Measurements from ENCODE around the gene MYO7B.

- TF ChIP-seq CTCF (IDR thresholded peaks at IDR 0.05) (no peak), POLR2A (IDR thresholded peaks at IDR 0.05) (no peak)
Observed at GRCh38 chr2:127680706-127681287, 145.3 kb downstream of the MYO7B start.
